ENCODE measurements around the gene CCDC157. TPM values are rescaled to one million over a fixed set of nuclear protein-coding genes. Genes with fewer than 3 reads are reported as not detected.

Gene CCDC157
- total RNA-seq, 2 experiments from 2014 or later, result 1.1 to 1.5 TPM

DNA sequence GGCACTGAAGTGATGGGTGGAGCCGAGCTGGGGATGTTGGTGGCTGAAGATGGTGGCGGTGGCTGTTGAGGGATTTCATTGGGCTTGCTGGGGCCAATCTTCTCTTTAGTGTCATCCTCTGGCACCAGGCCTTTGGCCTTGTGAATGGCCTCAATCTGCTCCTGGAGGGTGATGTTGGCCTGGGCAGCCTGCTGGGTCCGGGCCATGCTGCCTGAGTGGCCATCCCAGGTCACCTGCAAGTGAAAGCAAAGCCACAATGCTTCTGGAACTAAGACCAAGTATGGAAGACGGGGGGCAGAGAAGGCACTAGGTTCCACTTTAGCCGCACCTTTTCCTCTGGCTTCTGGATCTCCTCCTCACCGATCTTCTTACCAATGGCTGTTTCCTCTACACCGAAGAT lies 18.0 kb upstream of the CCDC157 start:
- Mint-ChIP-seq H3K36me3 (ENCODE audit: low read depth) (peaks cover 78% of the 10 kb centered on the region), H3K27me3 (ENCODE audit: low read depth) (no peaks in the 10 kb centered on the region), H3K27ac (no peak overlapping the region), H3K4me1 (ENCODE audit: low read depth) (peaks cover 25% of the 10 kb centered on the region), H3K4me3 (no peak overlapping the region), H3K9me3 (no peaks in the 10 kb centered on the region)
- CTCF ChIA-PET, result no interaction called here
- DNase-seq, result no peak
- intact Hi-C loops (cut with micrococcal nuclease), result no loop called here

DNA sequence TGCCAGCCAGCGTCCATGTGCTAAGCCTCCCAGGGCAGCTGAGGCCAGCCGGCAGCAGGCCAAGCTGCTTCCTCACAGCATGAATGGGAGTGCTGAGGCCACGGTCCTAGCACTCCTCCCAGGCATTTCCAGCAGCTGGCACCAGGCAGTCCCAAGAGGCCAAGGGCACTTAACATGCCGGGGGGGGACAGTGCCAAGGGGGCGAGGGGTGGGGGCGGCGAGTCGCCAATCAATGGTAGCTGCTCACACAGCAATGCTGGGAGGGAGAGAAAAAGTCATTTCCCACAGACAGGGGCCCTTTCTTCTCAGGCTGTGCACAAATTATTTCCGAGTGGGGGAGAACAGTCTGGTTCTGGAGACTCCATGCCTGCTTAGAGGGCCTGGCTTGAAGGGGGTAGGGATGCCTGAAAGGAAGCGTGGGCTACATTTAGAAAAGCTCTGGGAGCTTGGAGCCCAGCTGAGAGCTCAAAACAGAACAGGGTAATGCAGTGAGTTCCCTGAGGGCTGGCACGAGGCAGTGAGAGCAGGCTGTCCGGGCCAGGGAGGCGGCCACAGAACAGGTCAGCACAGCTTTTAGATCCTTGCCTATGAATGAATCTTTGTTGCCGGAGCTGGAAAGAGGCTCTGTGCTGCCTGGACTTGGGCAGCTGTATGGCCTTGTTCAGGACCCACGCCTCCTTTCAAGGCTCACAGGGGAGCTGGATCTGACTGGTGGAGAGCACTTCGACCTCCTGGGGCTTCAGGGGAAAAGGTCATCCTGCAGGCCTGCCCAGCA lies 15.7 kb upstream of the CCDC157 start:
- no peaks in the 10 kb centered on the region for H3K9me3 Mint-ChIP-seq
- peaks cover 15% of the 10 kb centered on the region for H3K4me1 Mint-ChIP-seq (ENCODE audit: low read depth)
- H3K27me3 Mint-ChIP-seq (ENCODE audit: low read depth), result no peaks in the 10 kb centered on the region
- no peak for DNase-seq
- no peak overlapping the region for H3K4me3 Mint-ChIP-seq
- peaks cover 74% of the 10 kb centered on the region for H3K36me3 Mint-ChIP-seq (ENCODE audit: low read depth)
- CTCF ChIA-PET, result interaction anchor here (1.0 to 1.4 kb wide), 3 partner anchors 28 to 54 kb away, joined by 3 read pairs; no protein-coding TSS in a partner anchor
- H3K27ac Mint-ChIP-seq, result no peak overlapping the region
- intact Hi-C loops (cut with micrococcal nuclease), result no loop called here

DNA sequence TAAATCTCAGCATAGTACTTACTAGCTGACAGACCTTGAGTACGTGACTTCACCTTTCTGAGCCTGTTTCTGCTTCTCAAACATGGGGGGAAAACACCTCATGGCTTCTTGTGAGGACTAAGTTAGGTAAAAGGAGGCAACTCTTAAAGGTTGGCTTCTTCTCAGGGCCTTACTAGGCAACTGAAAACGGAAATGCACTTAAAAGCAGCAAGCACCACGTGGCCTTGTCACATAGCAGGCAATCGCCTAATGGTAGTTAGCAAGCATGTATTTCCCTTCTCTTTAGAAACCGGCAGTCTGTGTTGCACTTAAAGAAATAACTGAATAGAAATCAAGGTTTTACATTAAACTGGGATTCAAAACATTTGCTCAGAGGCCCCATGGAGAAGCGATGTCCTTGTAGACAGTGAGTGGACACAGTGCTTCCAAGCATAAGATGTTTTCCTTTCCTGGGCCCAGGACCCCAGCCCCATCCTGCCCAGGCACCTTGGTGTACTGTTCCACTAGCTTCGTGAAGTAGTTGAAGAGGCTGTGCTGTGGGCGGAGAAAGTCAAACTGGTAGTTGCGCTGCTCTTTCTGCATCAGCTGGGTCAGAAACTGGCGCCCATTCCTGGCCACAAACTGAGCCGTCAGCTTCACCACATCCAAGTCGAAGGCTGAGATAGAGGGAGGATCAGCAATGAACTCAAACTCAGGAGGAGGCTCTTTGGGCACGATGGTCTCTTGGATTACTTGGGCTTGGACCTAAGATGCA lies 12.2 kb upstream of the CCDC157 start:
- Mint-ChIP-seq H3K27ac (peak overlapping the region; percentile 82), H3K9me3 (no peaks in the 10 kb centered on the region), H3K36me3 (ENCODE audit: low read depth) (peaks cover 70% of the 10 kb centered on the region), H3K4me1 (ENCODE audit: low read depth) (peaks cover 45% of the 10 kb centered on the region), H3K27me3 (ENCODE audit: low read depth) (no peaks in the 10 kb centered on the region), H3K4me3 (no peak overlapping the region)
- CTCF ChIA-PET, result interaction anchor here (1.0 kb wide), 1 partner anchor 46 kb away, joined by 3 read pairs; no protein-coding TSS in a partner anchor
- intact Hi-C loops (cut with micrococcal nuclease), result no loop called here
- peak; percentile 16 for DNase-seq

DNA sequence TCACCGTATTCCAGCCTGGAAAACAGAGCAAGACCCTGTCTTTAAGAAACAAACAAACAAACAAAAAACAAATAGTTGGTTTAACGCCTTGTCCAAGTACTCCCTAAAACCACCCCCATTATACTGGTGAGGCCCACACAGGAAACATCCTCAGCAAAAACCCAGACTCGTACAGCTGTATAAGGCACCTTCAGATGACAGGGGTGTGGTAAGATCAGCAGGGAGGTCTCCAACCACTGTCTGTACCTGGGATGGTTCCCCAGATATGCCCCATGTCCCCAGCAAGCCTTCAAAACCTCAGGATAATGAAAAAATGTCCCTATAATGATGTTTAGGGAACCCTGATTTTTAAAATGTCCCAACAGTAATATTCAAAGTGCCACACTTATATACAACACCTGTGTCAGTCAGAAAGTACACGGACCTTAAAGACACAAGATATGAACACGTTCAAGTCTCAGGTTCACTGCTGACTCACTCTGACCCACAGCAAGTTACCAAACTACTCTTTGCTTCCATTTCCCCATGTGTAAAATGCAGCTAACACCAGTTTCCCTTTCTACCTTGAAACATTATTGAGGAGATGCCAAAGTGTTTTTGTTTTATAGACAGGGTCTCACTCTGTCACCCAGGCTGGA lies 9.4 kb upstream of the CCDC157 start:
- Mint-ChIP-seq H3K4me3 (no peak overlapping the region), H3K27ac (peak overlapping the region; percentile 90), H3K36me3 (ENCODE audit: low read depth) (peaks cover 74% of the 10 kb centered on the region), H3K27me3 (ENCODE audit: low read depth) (no peaks in the 10 kb centered on the region), H3K4me1 (ENCODE audit: low read depth) (peaks cover 69% of the 10 kb centered on the region), H3K9me3 (no peaks in the 10 kb centered on the region)
- intact Hi-C loops (cut with micrococcal nuclease), result loop anchor here (1.0 kb wide), 2 partner anchors 9 to 20 kb away; partner anchors contain the start of gene SF3A1
- CTCF ChIA-PET, result interaction anchor here (1.0 kb wide), 1 partner anchor 60 kb away, joined by 3 read pairs; no protein-coding TSS in a partner anchor
- DNase-seq, result peak; percentile 54

DNA sequence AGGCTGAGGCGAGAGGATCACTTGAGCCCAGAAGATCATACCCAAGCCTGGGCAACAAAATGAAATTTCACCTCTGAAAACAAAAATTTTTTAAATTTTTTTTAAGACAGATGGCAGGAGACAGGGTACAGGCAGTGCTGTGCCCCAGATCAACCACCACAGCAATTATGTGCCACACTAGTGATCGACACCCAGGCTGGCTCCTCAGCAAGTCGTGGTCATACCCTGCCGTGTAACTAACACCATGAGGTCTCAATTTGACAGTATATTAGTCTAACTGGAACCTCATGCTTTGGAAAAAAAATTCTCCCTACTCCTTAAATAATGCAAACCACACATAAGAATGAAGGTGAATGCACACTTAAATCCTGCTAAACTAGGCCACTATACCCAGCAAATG lies 8.4 kb upstream of the CCDC157 start:
- Mint-ChIP-seq H3K27me3 (ENCODE audit: low read depth) (no peaks in the 10 kb centered on the region), H3K36me3 (ENCODE audit: low read depth) (peaks cover 73% of the 10 kb centered on the region), H3K4me1 (ENCODE audit: low read depth) (peaks cover 75% of the 10 kb centered on the region), H3K9me3 (no peaks in the 10 kb centered on the region), H3K27ac (peak overlapping the region; percentile 90), H3K4me3 (peak overlapping the region; percentile 4)
- DNase-seq, result no peak
- CTCF ChIA-PET, result interaction anchor here (0.7 to 2.6 kb wide), 2 partner anchors 13 to 61 kb away, joined by 3 to 12 read pairs; no protein-coding TSS in a partner anchor
- intact Hi-C loops (cut with micrococcal nuclease), result no loop called here

DNA sequence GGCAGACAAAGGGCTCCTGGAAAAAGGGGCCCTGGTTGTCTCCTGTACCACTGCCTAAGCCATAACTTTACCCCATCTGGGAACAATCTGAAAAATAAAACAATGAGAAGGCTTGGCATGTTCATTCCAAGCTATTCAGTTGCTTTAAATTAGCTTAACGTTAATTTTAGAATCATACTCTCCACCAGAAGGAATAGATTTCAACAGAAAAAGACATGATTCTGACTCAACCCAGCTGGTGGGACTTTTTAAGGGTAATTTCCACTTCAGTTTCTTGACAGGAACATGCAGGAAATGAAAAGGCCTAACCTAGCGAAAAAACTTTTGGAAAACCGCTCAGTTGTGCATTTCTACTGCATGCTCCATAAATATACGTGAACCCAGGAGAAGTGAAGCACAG lies 8.0 kb upstream of the CCDC157 start:
- Mint-ChIP-seq H3K36me3 (ENCODE audit: low read depth) (peaks cover 70% of the 10 kb centered on the region), H3K27ac (peak overlapping the region; percentile 90), H3K27me3 (ENCODE audit: low read depth) (no peaks in the 10 kb centered on the region), H3K4me1 (ENCODE audit: low read depth) (peaks cover 79% of the 10 kb centered on the region), H3K4me3 (peak overlapping the region; percentile 4), H3K9me3 (no peaks in the 10 kb centered on the region)
- CTCF ChIA-PET, result interaction anchor here (0.7 to 2.6 kb wide), 2 partner anchors 13 to 61 kb away, joined by 3 to 12 read pairs; no protein-coding TSS in a partner anchor
- DNase-seq, result peak; percentile 29
- intact Hi-C loops (cut with micrococcal nuclease), result no loop called here

DNA sequence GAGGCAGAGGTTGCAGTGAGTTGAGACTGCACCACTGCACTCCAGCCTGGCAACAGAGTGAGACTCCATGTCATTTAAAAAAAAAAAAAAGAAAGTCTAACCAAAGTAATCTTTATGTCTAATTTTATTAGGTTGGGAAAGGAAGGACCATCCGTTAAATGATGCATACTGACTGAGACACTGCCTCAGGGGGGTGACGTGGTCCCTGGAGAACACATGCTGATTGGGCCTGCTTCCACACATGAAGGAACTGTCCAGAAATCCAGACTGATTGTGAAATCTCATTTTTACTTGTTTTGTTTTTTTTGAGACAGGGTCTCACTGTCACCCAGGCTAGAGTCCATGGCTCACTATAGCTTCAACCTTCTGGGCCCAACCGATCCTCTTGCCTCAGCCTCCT lies 5.6 kb upstream of the CCDC157 start:
- intact Hi-C loops (cut with micrococcal nuclease), result no loop called here
- H3K27ac Mint-ChIP-seq, result no peak overlapping the region
- no peak for DNase-seq
- H3K4me3 Mint-ChIP-seq, result no peak overlapping the region
- peaks cover 85% of the 10 kb centered on the region for H3K4me1 Mint-ChIP-seq (ENCODE audit: low read depth)
- no peaks in the 10 kb centered on the region for H3K27me3 Mint-ChIP-seq (ENCODE audit: low read depth)
- H3K9me3 Mint-ChIP-seq, result no peaks in the 10 kb centered on the region
- CTCF ChIA-PET, result interaction anchor here (0.7 kb wide), 1 partner anchor 320 kb away, joined by 3 read pairs; no protein-coding TSS in a partner anchor
- peaks cover 64% of the 10 kb centered on the region for H3K36me3 Mint-ChIP-seq (ENCODE audit: low read depth)

DNA sequence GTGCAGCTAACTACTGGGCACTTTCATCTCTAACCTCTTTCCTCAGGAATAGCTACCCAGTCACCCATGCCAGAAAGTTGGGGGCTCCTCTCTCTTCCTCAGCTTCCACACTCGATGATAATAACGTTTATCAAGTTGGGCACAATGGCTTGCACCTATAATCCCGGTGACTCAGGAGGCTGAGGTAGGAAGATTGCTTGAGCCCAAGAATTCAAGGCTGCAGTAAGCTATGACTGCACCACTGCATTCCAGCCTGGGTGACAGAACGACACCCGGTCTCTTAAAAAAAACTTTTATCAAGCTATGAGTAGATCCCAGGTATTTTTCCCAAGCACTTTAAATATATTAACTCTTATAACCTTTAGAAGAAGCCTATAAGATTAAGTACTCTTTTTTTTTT lies 2.2 kb upstream of the CCDC157 start:
- peaks cover 66% of the 10 kb centered on the region for H3K4me1 Mint-ChIP-seq (ENCODE audit: low read depth)
- peaks cover 41% of the 10 kb centered on the region for H3K36me3 Mint-ChIP-seq (ENCODE audit: low read depth)
- DNase-seq, result no peak
- H3K27ac Mint-ChIP-seq, result peak overlapping the region; percentile 68
- intact Hi-C loops (cut with micrococcal nuclease), result loop anchor here (5.0 kb wide), 1 partner anchor 238 kb away; the partner anchor contains the start of gene PES1
- no peaks in the 10 kb centered on the region for H3K9me3 Mint-ChIP-seq
- no peaks in the 10 kb centered on the region for H3K27me3 Mint-ChIP-seq (ENCODE audit: low read depth)
- CTCF ChIA-PET, result interaction anchor here (0.6 to 1.2 kb wide), 3 partner anchors 30 to 91 kb away, joined by 3 to 4 read pairs (median 4); partner anchors contain the start of gene RNF215
- H3K4me3 Mint-ChIP-seq, result peak overlapping the region; percentile 46

DNA sequence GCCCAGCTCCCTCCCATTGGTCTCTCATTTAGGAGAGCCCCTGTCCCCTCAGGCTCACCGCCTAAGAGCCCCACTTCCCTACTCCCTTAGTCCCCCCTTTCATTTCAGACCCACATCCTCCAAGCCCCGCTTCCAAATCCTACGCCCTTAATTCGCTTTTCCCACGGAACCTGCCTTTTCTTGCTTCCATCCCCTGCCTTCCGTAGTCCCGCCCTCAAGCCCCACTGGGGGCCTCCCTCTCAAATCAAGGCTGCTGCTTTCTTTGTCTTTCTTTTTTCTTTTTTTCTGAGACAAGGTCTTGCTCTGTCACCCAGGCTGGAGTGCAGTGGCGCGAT lies 396 bp downstream of the CCDC157 start:
- no peaks in the 10 kb centered on the region for H3K9me3 Mint-ChIP-seq
- H3K4me1 Mint-ChIP-seq (ENCODE audit: low read depth), result peaks cover 44% of the 10 kb centered on the region
- no peak for DNase-seq
- H3K27me3 Mint-ChIP-seq (ENCODE audit: low read depth), result no peaks in the 10 kb centered on the region
- peak overlapping the region; percentile 51 for H3K27ac Mint-ChIP-seq
- H3K4me3 Mint-ChIP-seq, result peak overlapping the region; percentile 92
- CTCF ChIA-PET, result interaction anchor here (0.6 to 3.1 kb wide), 4 partner anchors 30 to 95 kb away, joined by 3 to 7 read pairs (median 4); partner anchors contain the start of gene RNF215
- H3K36me3 Mint-ChIP-seq (ENCODE audit: low read depth), result peaks cover 19% of the 10 kb centered on the region
- intact Hi-C loops (cut with micrococcal nuclease), result loop anchor here (2.0 to 5.0 kb wide), 3 partner anchors 30 to 235 kb away; partner anchors contain the start of genes MTFP1, PES1 and RNF215

DNA sequence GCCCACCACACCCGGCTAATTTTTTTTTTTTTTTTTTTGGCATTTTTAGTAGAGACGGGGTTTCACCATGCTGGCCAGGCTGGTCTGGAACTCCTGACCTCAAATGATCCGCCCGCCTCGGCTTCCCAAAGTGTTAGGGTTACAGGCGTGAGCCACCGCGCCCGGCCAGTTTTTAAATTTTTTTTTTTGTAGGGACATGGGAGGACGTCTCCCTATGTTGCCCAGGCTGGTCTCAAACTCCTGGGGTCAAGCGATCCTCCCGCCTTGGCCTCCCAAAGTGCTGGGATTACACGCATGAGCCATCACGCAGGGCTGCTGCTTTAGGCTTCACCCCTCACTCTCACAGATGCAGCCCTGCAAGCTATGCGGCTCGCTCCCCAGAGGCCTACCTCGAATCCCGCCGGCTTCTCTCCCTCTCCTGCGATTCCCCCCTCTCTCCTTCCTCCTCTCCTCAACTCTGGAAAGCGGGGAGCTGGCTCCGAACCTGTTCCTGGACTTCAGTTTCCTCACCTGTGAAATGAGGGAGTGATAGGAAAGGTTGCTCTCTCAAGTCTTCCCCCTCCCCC lies 926 bp downstream of the CCDC157 start:
- Mint-ChIP-seq H3K9me3 (no peaks in the 10 kb centered on the region), H3K4me1 (ENCODE audit: low read depth) (peaks cover 39% of the 10 kb centered on the region), H3K4me3 (peak overlapping the region; percentile 92), H3K27me3 (ENCODE audit: low read depth) (no peaks in the 10 kb centered on the region), H3K36me3 (ENCODE audit: low read depth) (peaks cover 15% of the 10 kb centered on the region), H3K27ac (no peak overlapping the region)
- CTCF ChIA-PET, result interaction anchor here (0.9 to 3.1 kb wide), 3 partner anchors 16 to 70 kb away, joined by 3 to 8 read pairs (median 7); partner anchors contain the start of gene RNF215
- intact Hi-C loops (cut with micrococcal nuclease), result loop anchor here (2.0 to 5.0 kb wide), 3 partner anchors 29 to 235 kb away; partner anchors contain the start of genes MTFP1, PES1 and RNF215
- DNase-seq, result no peak

DNA sequence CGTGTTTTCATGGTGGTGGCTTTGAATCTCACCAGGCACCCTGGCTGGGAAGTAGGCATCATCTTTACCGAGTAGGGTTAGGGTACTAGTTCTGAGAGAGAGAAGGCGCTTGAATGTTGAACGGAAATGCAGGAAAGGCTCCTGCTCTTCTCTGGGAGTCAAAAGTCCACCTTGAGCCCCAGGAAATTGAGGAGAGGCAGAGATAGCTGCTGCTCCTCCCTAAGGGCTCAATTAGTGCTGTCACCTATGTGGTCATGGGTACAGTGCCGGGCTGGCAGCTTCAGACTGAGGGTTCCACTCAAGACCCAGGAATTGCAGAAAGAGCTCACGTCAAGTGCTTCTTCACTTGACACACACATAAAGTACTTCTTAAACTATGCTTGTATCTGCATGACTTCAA lies 1.7 kb downstream of the CCDC157 start:
- intact Hi-C loops (cut with micrococcal nuclease), result loop anchor here (5.0 kb wide), 1 partner anchor 234 kb away; the partner anchor contains the start of gene PES1
- Mint-ChIP-seq H3K9me3 (no peaks in the 10 kb centered on the region), H3K27me3 (ENCODE audit: low read depth) (no peaks in the 10 kb centered on the region), H3K4me1 (ENCODE audit: low read depth) (peaks cover 33% of the 10 kb centered on the region), H3K27ac (no peak overlapping the region), H3K36me3 (ENCODE audit: low read depth) (peaks cover 13% of the 10 kb centered on the region), H3K4me3 (no peak overlapping the region)
- DNase-seq, result no peak
- CTCF ChIA-PET, result interaction anchor here (0.8 to 3.1 kb wide), 4 partner anchors 15 to 71 kb away, joined by 3 to 8 read pairs (median 5); partner anchors contain the start of gene RNF215
